Activated CD4-positive, alpha-beta T cell treated with anti-CD3 and anti-CD28 coated beads for 4 hours (primary cell): ENCODE results near the gene RETREG1.
A peak's percentile ranks its signal among the peaks of the same experiment; 100 is the strongest.

ENCODE experiments used
- DNase-seq, 2 donors: peaks; one replicate each; pipeline ENCODE4 v3.0.0-alpha.2; 2020

The RETREG1 gene

GRCh38 chr5:16579142-16579847 lies 37.5 kb downstream of the RETREG1 start:
- no peak for DNase-seq

DNA sequence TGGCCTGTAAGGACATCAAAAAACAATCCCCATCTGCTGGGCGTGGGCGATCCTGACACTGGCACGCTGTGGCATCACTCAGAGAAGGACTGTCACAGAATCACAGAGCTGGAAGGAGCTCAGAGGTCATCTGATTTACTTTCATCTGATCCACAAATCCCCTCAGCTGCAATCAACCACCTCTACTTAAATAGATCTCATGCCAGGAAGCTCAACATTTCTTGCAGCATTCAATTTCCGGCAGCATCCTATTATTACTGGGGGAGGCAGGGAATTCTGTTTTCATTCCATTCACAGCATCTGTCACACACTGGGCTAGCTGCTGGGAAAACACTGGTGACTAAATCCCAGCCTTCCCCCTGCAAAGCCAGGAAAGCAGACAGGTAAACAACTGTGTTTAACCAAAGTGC lies 38.3 kb downstream of the RETREG1 start:
- DNase-seq: no peak

- no peak for DNase-seq
Observed at GRCh38 chr5:16577677-16578076, 39.1 kb downstream of the RETREG1 start.

DNA sequence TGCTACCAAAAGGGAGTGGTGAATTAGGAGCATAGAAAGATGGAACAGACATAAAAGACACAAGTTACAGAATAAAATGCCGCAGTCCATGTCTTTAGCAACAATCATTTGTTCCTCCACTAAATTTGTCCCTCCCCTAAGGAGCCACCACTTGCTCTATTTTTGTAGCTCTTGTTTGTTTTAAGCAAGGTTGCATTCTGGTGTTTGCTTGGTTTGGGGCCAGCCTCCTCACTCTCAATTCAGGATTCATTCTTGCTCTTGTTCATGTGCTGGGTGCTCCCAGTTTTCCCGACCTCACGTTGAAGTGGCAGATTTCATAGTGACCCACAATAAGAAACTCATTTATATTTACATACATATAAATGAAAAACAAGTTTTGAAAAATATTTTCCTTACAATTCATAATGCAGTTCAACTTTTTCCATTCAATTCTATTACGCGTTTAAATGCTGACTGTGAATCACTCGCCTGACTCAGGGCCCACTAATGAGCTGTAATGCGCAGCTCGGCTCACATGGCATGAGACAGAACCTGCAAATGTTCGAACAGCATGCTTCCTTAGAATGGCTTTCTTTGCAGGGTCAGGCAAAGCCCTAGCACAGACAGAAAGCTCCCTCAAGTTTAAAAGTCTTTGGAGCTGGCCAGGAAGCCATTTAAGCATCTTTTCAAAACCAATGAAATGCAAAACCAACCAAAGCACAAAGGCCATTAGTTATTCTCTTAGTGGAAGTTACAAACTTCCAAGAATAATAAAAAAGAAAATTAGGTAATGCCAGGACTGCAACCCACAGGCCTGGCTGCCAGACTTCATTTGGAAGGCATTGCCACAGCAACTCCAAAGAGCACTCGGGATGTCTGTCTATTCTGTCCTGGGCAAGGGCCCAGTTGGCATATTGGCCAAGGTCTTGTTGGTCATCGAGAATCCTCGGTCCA lies 41.7 kb downstream of the RETREG1 start:
- no peak for DNase-seq

GRCh38 chr5:16573401-16573800 lies 43.4 kb downstream of the RETREG1 start:
- no peak for DNase-seq

DNA sequence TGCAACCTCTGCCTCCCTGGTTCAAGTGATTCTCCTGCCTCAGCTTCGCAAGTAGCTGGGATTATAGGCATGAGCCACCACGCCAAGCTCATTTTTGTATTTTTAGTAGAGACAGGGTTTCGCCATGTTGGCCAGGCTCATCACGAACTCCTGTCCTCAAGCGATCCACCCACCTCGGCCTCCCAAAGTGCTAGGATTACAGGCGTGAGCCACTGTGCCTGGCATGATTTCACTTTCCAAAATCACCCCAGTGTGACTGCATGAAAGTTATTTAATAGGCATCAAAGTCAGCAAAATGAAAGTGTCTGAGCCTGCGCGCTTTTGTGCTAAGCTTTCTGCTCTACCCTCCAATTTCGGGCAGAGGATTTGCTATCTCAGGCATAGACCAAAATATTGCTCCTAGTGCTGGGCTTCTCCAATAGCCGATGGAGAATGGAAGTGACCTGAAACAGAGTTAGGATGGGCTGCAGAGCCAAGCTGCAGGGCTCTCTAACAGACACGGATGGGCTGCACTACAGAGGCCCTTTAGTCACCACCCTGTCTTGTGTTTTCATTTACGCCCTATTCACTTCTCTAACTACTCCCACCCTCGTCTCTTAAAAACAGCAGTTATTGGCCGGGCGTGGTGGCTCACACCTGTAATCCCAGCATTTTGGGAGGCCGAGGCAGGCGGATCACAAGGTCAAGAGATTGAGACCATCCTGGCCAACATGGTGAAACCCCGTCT lies 44.3 kb downstream of the RETREG1 start:
- DNase-seq: no peak

GRCh38 chr5:16571016-16571415 lies 45.8 kb downstream of the RETREG1 start:
- no peak for DNase-seq

DNA sequence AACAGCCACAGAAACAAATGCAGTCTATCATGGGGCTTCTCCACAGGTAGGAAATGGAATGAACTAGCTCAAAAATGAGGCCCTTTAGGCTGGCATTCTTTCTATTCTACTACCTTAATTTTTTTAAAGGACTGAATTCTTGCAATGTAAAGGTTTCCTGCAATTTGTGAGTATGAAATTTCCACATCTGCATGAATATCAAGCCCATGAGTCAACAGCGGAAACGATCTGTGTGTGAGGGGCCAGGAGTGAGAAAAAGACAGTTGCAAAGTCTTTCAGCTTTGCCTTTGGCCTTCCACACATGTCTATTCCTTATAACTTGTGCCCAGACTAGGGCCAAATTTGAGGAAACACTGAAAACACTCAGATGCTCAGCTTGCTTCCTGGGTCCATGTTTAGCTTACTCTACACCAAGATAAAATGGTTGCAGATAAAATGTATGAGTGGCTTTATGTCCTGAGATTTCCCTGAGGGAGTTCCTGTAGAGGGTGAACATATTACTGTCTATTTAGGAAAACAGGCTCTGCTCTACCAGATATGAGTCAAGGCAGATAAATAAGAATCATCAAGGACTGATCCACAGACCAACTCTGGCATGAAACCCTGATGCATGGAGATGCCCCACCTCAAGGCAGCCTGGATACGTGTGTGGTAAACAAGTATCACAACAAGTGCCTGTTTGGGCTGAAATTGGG lies 46.5 kb downstream of the RETREG1 start:
- DNase-seq: no peak

- DNase-seq: no peak
Observed at GRCh38 chr5:16568875-16569580, 47.8 kb downstream of the RETREG1 start.

DNA sequence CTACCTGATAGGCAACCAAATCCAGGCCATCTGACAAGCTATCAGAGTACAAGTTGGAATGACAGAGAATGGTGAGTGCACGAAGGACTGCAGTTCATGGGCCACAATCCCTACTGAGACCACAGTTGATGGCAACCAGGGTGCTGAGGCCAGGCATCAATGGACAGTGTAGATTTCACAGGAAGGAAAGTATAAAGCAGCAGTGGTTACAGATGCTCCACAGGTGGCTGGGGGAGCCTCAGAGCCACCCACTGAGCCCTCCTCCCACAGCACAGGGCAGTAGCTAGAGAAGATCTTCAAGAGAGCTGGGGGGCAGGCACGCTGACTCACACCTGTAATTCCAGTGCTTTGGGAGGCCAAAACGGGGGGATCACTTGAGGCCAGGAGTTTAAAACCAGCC lies 49.4 kb downstream of the RETREG1 start:
- DNase-seq: no peak

- DNase-seq: no peak
Observed at GRCh38 chr5:16565118-16565517, 51.7 kb downstream of the RETREG1 start.

GRCh38 chr5:16564248-16564867 lies 52.4 kb downstream of the RETREG1 start:
- no peak for DNase-seq

DNA sequence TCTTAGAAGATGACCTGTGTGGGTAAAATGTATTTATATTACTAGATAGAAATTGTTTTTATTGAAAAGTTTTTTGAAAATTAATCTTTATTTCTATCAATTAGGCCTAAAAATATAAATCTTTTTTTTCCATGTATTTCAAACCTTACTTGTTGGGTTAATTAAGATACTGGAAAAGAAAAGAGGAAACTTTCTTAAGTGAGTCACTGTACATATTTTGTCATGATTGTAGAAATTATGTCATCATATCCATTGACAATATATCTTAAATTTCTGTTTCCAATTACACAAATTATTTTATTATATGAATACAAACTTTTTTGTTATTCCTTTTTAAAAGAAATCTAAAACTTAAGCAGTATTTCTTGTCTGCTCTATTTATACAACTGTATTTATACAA lies 53.1 kb downstream of the RETREG1 start:
- DNase-seq: no peak

DNA sequence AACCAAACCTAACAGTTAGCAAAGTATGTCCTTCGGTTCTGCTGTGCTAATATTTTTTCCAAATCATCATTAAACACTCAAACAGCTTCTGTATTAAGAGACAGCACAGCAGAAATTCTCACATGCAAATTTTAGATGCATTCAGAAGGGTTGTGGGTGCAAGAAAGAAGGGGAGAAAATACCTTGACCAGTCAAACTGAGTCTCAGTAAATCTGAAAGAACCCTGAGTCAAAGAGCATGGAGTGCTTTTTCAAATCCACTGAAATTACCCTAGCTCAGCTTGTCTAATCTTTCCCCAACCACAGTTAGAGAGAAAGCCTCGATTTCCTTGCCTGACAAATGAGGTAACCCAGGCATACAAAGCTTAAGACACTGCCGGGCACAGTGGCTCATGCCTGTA lies 55.1 kb downstream of the RETREG1 start:
- no peak for DNase-seq

DNA sequence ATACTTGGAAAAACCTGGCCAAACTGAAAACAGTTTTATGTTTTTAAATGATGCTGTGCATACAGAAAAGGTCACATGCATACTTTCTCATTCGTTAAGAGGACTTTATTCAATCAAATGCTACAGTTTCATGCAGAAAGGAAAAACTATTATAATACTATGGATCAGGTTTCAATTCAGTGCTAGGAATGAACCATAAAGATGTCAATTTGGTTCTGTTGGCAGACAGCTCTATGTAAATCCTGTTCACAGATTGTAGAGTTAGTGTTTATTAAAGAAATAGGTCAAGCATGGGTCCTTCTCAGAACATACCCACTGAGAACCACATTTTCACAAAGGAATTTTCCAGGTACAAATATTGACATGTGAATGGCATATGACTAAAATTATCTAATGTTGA lies 57.1 kb downstream of the RETREG1 start:
- DNase-seq: no peak

DNA sequence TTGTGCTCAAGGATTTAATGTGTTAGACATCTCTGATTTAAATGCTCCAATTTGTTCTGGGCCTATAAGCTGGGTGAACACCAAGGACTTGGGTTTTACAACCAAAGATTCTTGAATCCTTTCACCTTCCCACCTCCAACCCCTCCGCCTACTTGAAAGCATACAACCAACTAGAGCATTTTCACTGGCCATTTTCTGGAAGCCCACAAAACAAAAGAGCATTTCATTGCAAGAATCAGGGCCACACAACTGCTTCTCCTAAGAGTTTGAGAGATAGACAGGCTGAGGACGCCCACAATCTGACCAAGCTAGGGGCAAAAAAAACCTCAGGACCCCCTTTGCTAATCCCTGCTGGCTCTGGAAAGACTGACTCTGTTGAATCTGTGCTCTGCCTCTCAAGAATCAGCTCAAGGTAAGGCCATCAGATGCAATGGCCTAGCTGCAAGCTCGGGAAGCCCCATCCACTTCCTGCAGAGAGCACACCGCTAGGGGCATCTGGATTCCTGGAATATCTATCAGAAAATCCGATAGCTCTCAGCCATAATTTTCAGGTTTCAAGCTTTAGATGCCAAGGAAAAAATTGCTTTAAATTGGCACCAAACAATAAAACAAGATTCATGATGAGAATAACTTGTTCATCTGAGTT lies 57.7 kb downstream of the RETREG1 start:
- DNase-seq: no peak

DNA sequence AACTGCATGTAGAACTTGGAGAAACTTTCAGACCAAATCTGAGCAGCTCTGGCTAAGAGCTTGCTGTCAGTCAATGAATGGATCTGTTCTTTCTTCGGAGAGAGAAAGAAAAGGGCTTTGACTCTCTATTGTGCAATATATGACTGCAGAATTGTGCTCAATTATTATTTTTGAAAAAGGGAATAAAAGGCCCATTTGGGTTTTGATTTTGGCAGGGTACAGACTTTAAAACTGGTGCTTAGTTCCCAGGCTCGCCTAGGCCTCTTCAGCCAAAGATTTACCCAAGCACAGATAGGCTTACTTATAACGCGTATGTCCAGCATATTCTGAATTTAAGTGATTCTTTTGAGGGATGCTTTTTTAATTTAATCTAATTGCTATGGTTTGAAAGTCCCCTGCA lies 59.3 kb downstream of the RETREG1 start:
- no peak for DNase-seq

DNA sequence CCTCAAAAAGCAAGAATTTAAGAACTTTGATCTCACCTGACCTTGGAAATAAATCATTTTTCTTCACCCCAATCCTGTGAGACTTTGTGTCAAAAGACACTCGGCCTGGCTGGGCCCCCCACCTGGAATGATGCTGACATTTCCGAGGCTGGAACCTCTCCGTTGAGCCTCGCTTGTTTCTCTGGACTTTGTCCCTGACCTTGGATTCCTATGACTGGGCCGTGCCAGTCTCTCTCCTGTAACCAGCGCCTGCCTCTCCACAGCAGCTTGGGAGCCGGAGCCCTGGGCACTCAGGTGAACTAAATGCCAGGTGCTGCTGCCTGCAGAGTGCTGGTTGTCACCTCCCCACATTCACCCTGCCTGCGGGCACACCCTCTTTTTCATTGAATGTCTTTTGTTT lies 62.7 kb downstream of the RETREG1 start:
- no peak for DNase-seq

DNA sequence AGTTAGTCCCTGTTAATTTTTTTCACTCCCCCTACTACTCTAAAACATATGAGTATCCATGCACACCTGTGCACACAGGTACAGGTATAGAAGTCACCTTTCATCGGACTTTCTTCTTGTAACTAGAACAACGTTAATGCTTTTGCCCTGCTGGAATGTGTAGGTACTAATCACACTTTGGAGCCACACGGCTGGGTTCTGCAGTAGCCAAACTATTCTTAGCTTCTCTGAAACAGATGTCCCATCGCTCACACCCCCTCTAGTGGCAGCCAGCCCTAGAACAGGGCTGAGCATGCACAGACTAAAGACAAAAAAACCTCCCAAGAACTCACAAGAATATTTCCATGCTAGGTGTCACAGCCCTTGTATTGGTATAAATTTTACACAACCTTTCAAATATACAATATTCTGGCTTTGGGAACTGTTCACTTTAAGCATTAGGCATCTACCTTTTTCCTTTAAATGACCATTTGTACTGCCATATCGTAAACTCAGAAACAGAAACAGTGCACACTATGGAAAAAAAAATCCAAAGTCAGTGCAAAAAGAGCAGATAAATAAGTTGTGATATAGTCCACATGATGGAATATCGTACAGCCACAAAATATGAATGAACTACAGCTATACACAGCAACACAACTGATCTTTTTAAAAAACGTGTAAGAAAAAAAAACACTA lies 64.0 kb downstream of the RETREG1 start:
- peak; percentile 33 to 53 for DNase-seq

- no peak for DNase-seq
Observed at GRCh38 chr5:16551628-16552027, 65.2 kb downstream of the RETREG1 start.
